Esophagus muscularis mucosa (tissue), 4 donors: ENCODE measurements around the gene LRP1.

Experiments used
- EP300 ChIP-seq: sonication (generic); formaldehyde crosslinking; IDR thresholded peaks from one replicate; pipeline ENCODE4 v1.6.1; 2017; ENCODE audit warnings: antibody characterized with exemption
- POLR2A ChIP-seq: fragments of 450-650 bp; IDR thresholded peaks from one replicate; pipeline ENCODE4 v1.6.1; 2017; ENCODE audit warnings: antibody characterized with exemption, moderate library complexity, mild to moderate bottlenecking, low read depth
- TF ChIP-seq, protein P1 (sequence below), 3 experiments: fragments of 200-600 bp in 2 of 3; fragments of 450-650 bp in 1 of 3; sonication (generic) in 2 of 3; IDR thresholded peaks; one replicate each; pipeline ENCODE4 v1.5.1; 2017 to 2019; ENCODE audit warnings: antibody characterized with exemption in 3 of 3, mild to moderate bottlenecking in 2 of 3, moderate library complexity in 1 of 3

- TF ChIP-seq, protein P1, sequence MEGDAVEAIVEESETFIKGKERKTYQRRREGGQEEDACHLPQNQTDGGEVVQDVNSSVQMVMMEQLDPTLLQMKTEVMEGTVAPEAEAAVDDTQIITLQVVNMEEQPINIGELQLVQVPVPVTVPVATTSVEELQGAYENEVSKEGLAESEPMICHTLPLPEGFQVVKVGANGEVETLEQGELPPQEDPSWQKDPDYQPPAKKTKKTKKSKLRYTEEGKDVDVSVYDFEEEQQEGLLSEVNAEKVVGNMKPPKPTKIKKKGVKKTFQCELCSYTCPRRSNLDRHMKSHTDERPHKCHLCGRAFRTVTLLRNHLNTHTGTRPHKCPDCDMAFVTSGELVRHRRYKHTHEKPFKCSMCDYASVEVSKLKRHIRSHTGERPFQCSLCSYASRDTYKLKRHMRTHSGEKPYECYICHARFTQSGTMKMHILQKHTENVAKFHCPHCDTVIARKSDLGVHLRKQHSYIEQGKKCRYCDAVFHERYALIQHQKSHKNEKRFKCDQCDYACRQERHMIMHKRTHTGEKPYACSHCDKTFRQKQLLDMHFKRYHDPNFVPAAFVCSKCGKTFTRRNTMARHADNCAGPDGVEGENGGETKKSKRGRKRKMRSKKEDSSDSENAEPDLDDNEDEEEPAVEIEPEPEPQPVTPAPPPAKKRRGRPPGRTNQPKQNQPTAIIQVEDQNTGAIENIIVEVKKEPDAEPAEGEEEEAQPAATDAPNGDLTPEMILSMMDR (IDR thresholded peaks at IDR 0.05) = no peak
- TF ChIP-seq EP300 (no peak), POLR2A (no peak)
Measured at GRCh38 chr12:57196956-57197355, 68.7 kb downstream of the LRP1 start.
